Muscle layer of colon (tissue), 2 donors: ENCODE measurements around the gene STRADA.
A peak's percentile ranks its signal among the peaks of the same experiment; 100 is the strongest.
"Not testable (repeated sequence)": the region's sequence is repeated elsewhere in the genome, so short reads cannot be mapped to it uniquely, and the experiment has no call there.

Experiments used
- H3K27ac ChIP-seq: one replicate; pipeline ENCODE4 v1.7.0; 2013; ENCODE audit warnings: low read depth, mild to moderate bottlenecking, low read length, moderate library complexity
- H3K27me3 ChIP-seq, 2 donors: one replicate each; pipeline ENCODE4 v1.7.0; 2013; ENCODE audit warnings: low read length in 2 of 2, mild to moderate bottlenecking in 2 of 2; ENCODE audit not compliant: insufficient read depth in 2 of 2, control insufficient read depth in 1 of 2
- H3K36me3 ChIP-seq: one replicate; pipeline ENCODE4 v1.7.0; 2013; ENCODE audit warnings: mild to moderate bottlenecking, low read length; ENCODE audit not compliant: insufficient read depth
- H3K4me1 ChIP-seq: one replicate; pipeline ENCODE4 v1.7.0; 2013; ENCODE audit warnings: mild to moderate bottlenecking, low read length; ENCODE audit not compliant: insufficient read depth
- H3K4me3 ChIP-seq, 2 donors: one replicate each; pipeline ENCODE4 v1.7.0; 2013; ENCODE audit warnings: low read length in 2 of 2, low read depth in 1 of 2, mild to moderate bottlenecking in 1 of 2, moderate library complexity in 1 of 2
- H3K9ac ChIP-seq: one replicate; pipeline ENCODE4 v1.7.0; 2013; ENCODE audit warnings: low read length
- H3K9me3 ChIP-seq: one replicate; pipeline ENCODE4 v1.7.0; 2013; ENCODE audit warnings: mild to moderate bottlenecking, low read length
- donor health status: abdominal sarcoma.
- donor health status: Adenocarcinoma of cecum.

Gene STRADA

DNA sequence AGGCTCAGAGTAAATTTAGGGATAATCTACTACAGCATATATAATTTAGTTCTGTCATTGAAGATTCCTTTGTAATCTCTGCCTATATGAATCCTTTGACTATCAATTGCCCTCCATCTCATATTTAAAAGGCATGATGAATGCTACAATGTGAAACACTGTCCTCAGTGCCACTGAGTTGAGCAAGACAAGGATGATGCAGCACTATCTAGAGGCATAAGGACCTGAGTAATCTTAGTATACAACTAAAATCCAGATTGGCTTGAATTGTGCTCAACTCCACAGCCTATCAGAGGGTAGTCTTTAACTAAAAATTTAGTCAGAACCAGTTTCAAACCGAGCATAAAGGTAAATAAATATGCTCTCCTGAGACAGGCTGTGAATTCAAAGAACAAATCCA is 11.6 kb upstream of the STRADA start:
- no peaks in the 10 kb centered on the region for H3K27me3 ChIP-seq
- H3K4me3 ChIP-seq = no peak overlapping the region
- no peak overlapping the region for H3K9ac ChIP-seq
- no peaks in the 10 kb centered on the region for H3K9me3 ChIP-seq
- peaks cover 53% of the 10 kb centered on the region for H3K36me3 ChIP-seq
- no peak overlapping the region for H3K27ac ChIP-seq
- H3K4me1 ChIP-seq = no peaks in the 10 kb centered on the region

- Histone ChIP-seq H3K27me3 (no peaks in the 10 kb centered on the region), H3K36me3 (peaks cover 48% of the 10 kb centered on the region), H3K4me1 (no peaks in the 10 kb centered on the region), H3K9me3 (no peaks in the 10 kb centered on the region), H3K27ac (no peak overlapping the region), H3K4me3 (no peak overlapping the region), H3K9ac (no peak overlapping the region)
Measured at GRCh38 chr17:63752707-63753106, 11.1 kb upstream of the STRADA start.

GRCh38 chr17:63751806-63752205 is 10.2 kb upstream of the STRADA start:
- no peak overlapping the region for H3K4me3 ChIP-seq
- H3K27ac ChIP-seq = no peak overlapping the region

GRCh38 chr17:63741143-63741407 is 524 bp downstream of the STRADA start:
- peaks cover 8% of the 10 kb centered on the region for H3K4me1 ChIP-seq
- no peaks in the 10 kb centered on the region for H3K27me3 ChIP-seq
- H3K9ac ChIP-seq = peak overlapping the region; percentile 77
- H3K36me3 ChIP-seq = peaks cover 6% of the 10 kb centered on the region
- H3K4me3 ChIP-seq = peak overlapping the region; percentile 65 to 81
- peak overlapping the region; percentile 94 for H3K27ac ChIP-seq
- H3K9me3 ChIP-seq = no peaks in the 10 kb centered on the region

More at GRCh38 chr17:63751806-63752205, 10.2 kb upstream of the STRADA start:
- Histone ChIP-seq H3K9ac (no peak overlapping the region), H3K27me3 (no peaks in the 10 kb centered on the region), H3K4me1 (no peaks in the 10 kb centered on the region), H3K9me3 (no peaks in the 10 kb centered on the region), H3K36me3 (peaks cover 43% of the 10 kb centered on the region)

DNA sequence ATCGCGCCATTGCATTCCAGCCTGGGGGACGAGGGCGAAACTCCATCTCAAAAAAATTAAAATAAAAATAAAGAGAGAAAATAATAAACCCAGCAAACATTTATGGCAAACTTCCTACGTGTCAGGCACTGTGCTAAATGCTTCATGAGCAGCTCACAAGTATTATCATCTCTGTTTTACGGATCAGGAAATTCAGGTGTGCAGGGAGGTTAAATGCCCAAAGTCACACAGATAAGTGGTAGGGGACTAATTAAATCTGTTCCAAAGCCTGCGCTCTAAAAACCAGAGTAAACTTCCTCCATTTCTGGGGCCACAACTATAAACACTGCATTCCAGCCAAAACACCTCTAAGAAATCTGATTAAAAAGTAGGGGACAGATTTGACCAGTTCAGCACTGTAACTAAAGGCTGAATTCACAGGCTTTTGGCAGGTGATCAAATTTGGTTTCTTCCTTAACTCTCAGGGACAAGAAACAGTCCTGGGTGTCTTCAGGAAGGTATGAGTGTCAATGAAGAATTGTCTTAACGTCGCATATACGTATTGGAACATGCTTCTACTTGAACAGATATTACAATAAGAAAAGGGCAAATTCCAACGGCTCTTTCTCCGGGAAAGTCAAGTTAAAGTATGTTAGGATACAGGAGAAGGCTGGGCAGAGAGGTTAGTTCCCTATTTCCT is 996 bp downstream of the STRADA start:
- peak overlapping the region; percentile 65 to 81 for H3K4me3 ChIP-seq

DNA sequence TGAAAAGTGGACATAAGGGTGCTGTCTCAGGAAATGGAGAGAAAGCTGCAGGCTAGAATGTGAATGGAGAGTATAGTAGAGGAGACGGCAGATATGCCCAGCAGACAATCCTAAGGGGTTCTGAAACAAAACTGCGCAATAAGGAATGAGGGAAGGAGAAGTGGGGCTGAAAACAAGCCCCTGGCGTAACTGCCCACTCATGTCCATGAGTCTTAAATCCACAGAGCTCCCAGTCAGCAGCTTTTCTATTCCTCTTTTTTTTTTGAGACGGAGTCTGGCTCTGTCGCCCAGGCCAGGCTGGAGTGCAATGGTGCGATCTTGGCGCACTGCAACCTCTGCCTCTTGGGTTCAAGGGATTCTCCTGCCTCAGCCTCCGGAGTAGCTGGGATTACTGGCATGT is 5.9 kb downstream of the STRADA start:
- Histone ChIP-seq H3K4me3 (no peak overlapping the region), H3K4me1 (peaks cover 3% of the 10 kb centered on the region), H3K36me3 (no peaks in the 10 kb centered on the region), H3K9ac (no peak overlapping the region), H3K27me3 (no peaks in the 10 kb centered on the region), H3K9me3 (no peaks in the 10 kb centered on the region), H3K27ac (no peak overlapping the region)

More for the DNA sequence above, 996 bp downstream of the STRADA start:
- Histone ChIP-seq H3K4me1 (peaks cover 8% of the 10 kb centered on the region), H3K36me3 (peaks cover 2% of the 10 kb centered on the region), H3K27ac (peak overlapping the region; percentile 94), H3K9me3 (no peaks in the 10 kb centered on the region), H3K9ac (peak overlapping the region; percentile 77), H3K27me3 (no peaks in the 10 kb centered on the region)

DNA sequence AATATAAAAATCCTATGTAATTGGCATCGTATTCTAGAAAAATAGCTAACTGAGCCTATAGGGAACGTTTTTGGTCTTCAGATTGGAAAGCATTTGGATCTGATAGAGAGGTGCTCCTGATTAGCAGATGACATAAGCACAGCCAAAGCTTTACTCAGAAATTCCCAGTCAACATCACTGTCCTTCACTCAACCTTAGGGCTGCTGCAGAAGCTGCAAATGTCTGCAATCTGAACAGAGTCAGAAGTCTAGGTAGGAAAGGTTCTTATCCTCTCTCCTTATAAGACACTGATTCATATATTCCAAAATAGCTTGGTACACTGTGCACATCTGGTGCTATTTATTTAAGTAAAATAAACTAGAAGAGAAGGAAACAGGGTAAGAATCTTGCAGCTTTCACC is 19.2 kb downstream of the STRADA start:
- no peaks in the 10 kb centered on the region for H3K27me3 ChIP-seq
- no peak overlapping the region for H3K4me3 ChIP-seq
- no peaks in the 10 kb centered on the region for H3K9me3 ChIP-seq
- no peak overlapping the region for H3K9ac ChIP-seq
- H3K4me1 ChIP-seq = no peaks in the 10 kb centered on the region
- H3K36me3 ChIP-seq = peaks cover 13% of the 10 kb centered on the region
- H3K27ac ChIP-seq = no peak overlapping the region

GRCh38 chr17:63720194-63720593 is 21.4 kb downstream of the STRADA start:
- H3K27ac ChIP-seq, H3K4me1 ChIP-seq, H3K9me3 ChIP-seq, H3K9ac ChIP-seq, H3K4me3 ChIP-seq, H3K27me3 ChIP-seq: not testable (repeated sequence)
- H3K36me3 ChIP-seq = peaks cover 18% of the 10 kb centered on the region

- Histone ChIP-seq H3K27ac (no peak overlapping the region), H3K9me3 (no peaks in the 10 kb centered on the region), H3K4me3 (no peak overlapping the region), H3K36me3 (peaks cover 19% of the 10 kb centered on the region), H3K9ac (no peak overlapping the region), H3K4me1 (no peaks in the 10 kb centered on the region), H3K27me3 (no peaks in the 10 kb centered on the region)
Measured at GRCh38 chr17:63718988-63719387, 22.6 kb downstream of the STRADA start.

DNA sequence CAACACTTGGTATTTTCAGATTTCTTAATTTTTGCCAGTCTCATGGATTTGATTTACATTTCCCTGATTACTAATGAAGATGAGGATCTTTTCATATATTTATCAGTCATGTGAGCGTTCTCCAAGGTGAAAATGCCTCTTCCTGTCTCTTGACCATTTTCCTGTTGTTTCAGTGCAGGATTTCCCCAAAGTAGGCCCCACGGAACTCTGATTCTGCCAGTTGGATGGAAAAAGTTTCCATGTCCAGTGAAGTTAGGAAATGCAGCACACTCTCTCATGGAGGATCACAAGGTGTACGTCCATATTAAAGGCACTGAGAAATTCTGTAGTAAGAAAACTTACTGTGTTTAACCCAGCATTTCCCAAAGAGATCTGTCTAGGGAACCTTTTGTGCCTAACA is 25.2 kb downstream of the STRADA start:
- no peaks in the 10 kb centered on the region for H3K9me3 ChIP-seq
- H3K27ac ChIP-seq = no peak overlapping the region
- H3K27me3 ChIP-seq = no peaks in the 10 kb centered on the region
- H3K4me3 ChIP-seq = no peak overlapping the region
- H3K4me1 ChIP-seq = no peaks in the 10 kb centered on the region
- H3K36me3 ChIP-seq = peaks cover 29% of the 10 kb centered on the region
- H3K9ac ChIP-seq = no peak overlapping the region

DNA sequence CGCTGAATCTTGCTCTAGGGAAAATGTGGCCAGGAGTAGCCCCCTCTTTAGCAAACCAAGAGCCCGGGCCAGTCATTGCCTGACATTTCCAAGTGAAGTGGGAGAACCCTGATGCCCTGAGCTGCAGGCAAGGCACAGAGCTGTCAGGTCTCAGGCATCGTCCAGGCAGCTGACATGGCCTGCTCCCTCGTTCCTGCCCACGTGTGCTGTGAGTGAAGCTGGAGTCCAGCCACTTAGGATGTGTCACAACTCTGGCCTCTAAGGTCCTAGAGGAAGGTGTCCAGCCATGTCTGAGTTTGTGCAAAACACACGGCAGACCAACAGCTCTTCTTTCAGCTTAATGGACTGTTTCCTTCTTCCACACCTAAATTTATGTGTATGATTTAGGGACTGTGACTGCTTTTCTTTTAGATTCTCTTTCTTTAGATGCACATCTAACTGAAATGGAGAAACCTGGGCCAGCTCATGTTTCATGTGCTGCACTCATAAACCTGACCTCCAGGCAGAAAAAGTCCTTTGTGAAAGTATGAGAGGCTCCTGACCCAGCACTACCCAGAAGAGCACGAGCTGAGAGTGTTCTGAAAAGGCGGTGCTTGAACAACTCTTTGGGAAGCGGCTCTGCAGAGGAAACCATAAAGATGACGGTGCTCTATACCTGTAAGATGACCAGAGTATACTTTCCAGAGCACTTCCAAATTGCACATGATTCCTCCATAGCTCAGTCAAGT is 26.9 kb downstream of the STRADA start:
- no peak overlapping the region for H3K9ac ChIP-seq
- no peaks in the 10 kb centered on the region for H3K4me1 ChIP-seq
- peaks cover 34% of the 10 kb centered on the region for H3K36me3 ChIP-seq
- H3K9me3 ChIP-seq = no peaks in the 10 kb centered on the region
- no peak overlapping the region for H3K27ac ChIP-seq
- H3K27me3 ChIP-seq = no peaks in the 10 kb centered on the region
- no peak overlapping the region for H3K4me3 ChIP-seq

DNA sequence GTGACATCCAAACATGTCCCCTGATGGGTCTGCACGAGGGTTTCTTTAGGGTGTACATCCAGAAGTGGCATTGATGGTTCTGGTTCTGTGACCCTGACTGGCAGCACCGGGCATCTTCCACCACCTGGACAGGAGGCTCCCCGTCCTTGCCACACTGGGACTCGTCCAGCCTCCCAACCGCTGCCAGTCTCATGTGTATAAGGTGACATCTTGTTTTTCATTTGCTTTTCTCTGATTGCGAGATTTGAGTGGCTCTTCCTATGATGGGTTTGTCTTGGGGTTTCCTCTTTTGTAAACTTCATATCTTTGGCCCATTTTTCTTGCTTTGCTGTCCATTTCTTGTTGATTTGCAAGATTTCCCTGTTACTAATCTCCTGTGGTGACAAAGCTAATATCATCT is 32.5 kb downstream of the STRADA start:
- no peak overlapping the region for H3K4me3 ChIP-seq
- H3K27ac ChIP-seq = no peak overlapping the region
- no peaks in the 10 kb centered on the region for H3K9me3 ChIP-seq
- peaks cover 48% of the 10 kb centered on the region for H3K36me3 ChIP-seq
- no peaks in the 10 kb centered on the region for H3K27me3 ChIP-seq
- no peaks in the 10 kb centered on the region for H3K4me1 ChIP-seq
- H3K9ac ChIP-seq = no peak overlapping the region
